ENCODE results near the gene KSR2. TPM values are rescaled to one million over a fixed set of nuclear protein-coding genes. Genes with fewer than 3 reads are reported as not detected.

KSR2 gene
- total and polyA plus RNA-seq, 2 of the 13 experiments (the other 11 are each of a cell fraction or from before 2014, with no cell fraction given), result 0.02 TPM; not detected in 1

DNA sequence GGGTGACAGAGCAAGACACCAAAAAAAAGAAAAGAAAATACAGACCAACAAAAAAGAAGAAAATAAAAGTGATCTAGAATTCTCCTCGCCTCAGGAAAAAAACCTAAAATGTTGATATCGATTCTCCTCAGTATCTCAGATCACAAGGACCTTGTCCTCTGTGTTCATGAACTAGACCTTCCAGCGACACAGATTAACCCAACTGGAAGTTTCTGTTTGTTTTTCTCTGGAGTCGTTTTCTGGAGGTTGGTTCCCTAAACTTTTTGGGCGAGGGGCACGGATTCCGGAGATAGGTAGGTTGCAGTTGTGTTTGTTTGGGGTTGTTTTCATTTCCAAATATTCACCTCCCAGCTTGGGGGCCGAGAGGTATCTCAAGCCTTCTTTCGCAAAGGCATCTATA is 47.2 kb upstream of the KSR2 start:
- DNase-seq (ENCODE audit: low spot score) (peak; percentile 23), FAIRE-seq (no peak), ATAC-seq (peak; percentile 35)
- Histone ChIP-seq H3K4me3 (replicated peaks in 1 of 3; ENCODE audit: insufficient read depth in 1 of 3, low read depth in 2 of 3, low read length in 3 of 3) (peak overlapping the region; percentile 7 to 37 (median 28); a peak in 5 of 6 replicates), H3K36me3 (replicated peaks in 1 of 2; ENCODE audit: control insufficient read depth in 1 of 2, insufficient read depth in 2 of 2, low read length in 2 of 2) (peaks cover 3 to 20% of the 10 kb centered on the region in 2 experiments; a peak in 4 of 5 replicates), H3K27ac (ENCODE audit: extremely low read length, insufficient read depth, low read length) (no peak overlapping the region), H3K27me3 (ENCODE audit: control insufficient read depth in 1 of 2, insufficient read depth in 2 of 2, low read length in 2 of 2) (no peaks in the 10 kb centered on the region), H2AFZ (ENCODE audit: low read length) (no peak overlapping the region), H3K4me1 (ENCODE audit: insufficient read depth, low read length) (peaks cover 35% of the 10 kb centered on the region), H3K9me3 (ENCODE audit: low read length) (no peaks in the 10 kb centered on the region), H3K4me2 (ENCODE audit: low read depth, low read length) (peak overlapping the region; percentile 93), H3K9ac (ENCODE audit: insufficient read depth, low read depth, low read length) (peak overlapping the region; percentile 7; the same call in 1 of the 2 replicates), H3K79me2 (ENCODE audit: insufficient read depth, low read length) (peaks cover 15% of the 10 kb centered on the region), H4K20me1 (ENCODE audit: insufficient read depth, low read length) (no peaks in the 10 kb centered on the region)
- ChIA-PET POLR2A (interaction anchor here (0.8 to 1.4 kb wide), 2 partner anchors 13 to 120 kb away, joined by 3 to 5 read pairs; no protein-coding TSS in a partner anchor), CTCF (ENCODE audit: low intra/inter-chr PET ratio, low total read pairs) (no interaction called here)
- intact Hi-C loops (cut with micrococcal nuclease; ENCODE audit: unreplicated experiment), result loop anchor here (2.0 to 5.0 kb wide), 2 partner anchors 37 to 139 kb away; no protein-coding TSS in a partner anchor
- WGBS (ENCODE audit: low lambda C conversion rate), result 2% methylated on average over 9 of the region's 9 CpGs
- in situ Hi-C loops (cut with HindIII; ENCODE audit: extremely low pct_ligation_motif_present, low pct_unique_long_range_greater_than_20kb), result no loop called here
- BruUV-seq (replicated peaks), result no TSS peak
- TF ChIP-seq HNF4A (CRISPR knock-in tag; IDR thresholded peaks at IDR 0.05) (peak; percentile 60), GFI1 (CRISPR knock-in tag; IDR thresholded peaks at IDR 0.05; ENCODE audit: borderline replicate concordance) (peak; percentile 12; the same call in 1 of the 2 replicates), SRSF4 (IDR thresholded peaks at IDR 0.05; ENCODE audit: low read depth, low read length, poor library complexity, severe bottlenecking) (no peak), RARA (CRISPR knock-in tag; IDR thresholded peaks at IDR 0.05) (peak; percentile 78), RXRB (CRISPR knock-in tag; IDR thresholded peaks at IDR 0.05; ENCODE audit: borderline replicate concordance) (peak; percentile 56; the same call in 1 of the 2 replicates), MED8 (CRISPR knock-in tag; IDR thresholded peaks at IDR 0.05; ENCODE audit: insufficient replicate concordance) (no peak), EZH2 (conservative IDR thresholded peaks at IDR 0.05; ENCODE audit: low read depth, low read length) (no peak), ZNF564 (CRISPR knock-in tag; IDR thresholded peaks at IDR 0.05) (no peak), TBL1XR1 (IDR thresholded peaks at IDR 0.05; ENCODE audit: borderline replicate concordance, low read length, partially characterized antibody) (peak; percentile 72), YEATS4 (CRISPR knock-in tag; IDR thresholded peaks at IDR 0.05; ENCODE audit: borderline replicate concordance) (no peak), KLF13 (CRISPR knock-in tag; IDR thresholded peaks at IDR 0.05) (no peak), POGZ (CRISPR knock-in tag; IDR thresholded peaks at IDR 0.05) (no peak), ZNF672 (CRISPR knock-in tag; IDR thresholded peaks at IDR 0.05) (no peak), ZC3H4 (CRISPR knock-in tag; IDR thresholded peaks at IDR 0.05; ENCODE audit: borderline replicate concordance) (no peak), NR2F1 (CRISPR knock-in tag; IDR thresholded peaks at IDR 0.05) (0 out of 4 replicates have a peak, but pooled peaks of 1 of the 2 experiments have one; percentile 27), POLR2AphosphoS5 (IDR thresholded peaks at IDR 0.05; ENCODE audit: low read depth, low read length) (no peak), GLI4 (CRISPR knock-in tag; IDR thresholded peaks at IDR 0.05; ENCODE audit: borderline replicate concordance) (no peak), HNRNPL (IDR thresholded peaks at IDR 0.05; ENCODE audit: low read depth, low read length) (no peak), ZNF724P (CRISPR knock-in tag; IDR thresholded peaks at IDR 0.05; ENCODE audit: borderline replicate concordance) (no peak)
- TF ChIP-seq, protein P1, sequence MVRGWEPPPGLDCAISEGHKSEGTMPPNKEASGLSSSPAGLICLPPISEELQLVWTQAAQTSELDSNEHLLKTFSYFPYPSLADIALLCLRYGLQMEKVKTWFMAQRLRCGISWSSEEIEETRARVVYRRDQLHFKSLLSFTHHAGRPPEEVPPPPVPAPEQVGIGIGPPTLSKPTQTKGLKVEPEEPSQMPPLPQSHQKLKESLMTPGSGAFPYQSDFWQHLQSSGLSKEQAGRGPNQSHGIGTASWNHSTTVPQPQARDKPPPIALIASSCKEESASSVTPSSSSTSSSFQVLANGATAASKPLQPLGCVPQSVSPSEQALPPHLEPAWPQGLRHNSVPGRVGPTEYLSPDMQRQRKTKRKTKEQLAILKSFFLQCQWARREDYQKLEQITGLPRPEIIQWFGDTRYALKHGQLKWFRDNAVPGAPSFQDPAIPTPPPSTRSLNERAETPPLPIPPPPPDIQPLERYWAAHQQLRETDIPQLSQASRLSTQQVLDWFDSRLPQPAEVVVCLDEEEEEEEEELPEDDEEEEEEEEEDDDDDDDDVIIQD (CRISPR knock-in tag; IDR thresholded peaks at IDR 0.05; ENCODE audit: low read depth), result no peak
- TF ChIP-seq, protein P2, sequence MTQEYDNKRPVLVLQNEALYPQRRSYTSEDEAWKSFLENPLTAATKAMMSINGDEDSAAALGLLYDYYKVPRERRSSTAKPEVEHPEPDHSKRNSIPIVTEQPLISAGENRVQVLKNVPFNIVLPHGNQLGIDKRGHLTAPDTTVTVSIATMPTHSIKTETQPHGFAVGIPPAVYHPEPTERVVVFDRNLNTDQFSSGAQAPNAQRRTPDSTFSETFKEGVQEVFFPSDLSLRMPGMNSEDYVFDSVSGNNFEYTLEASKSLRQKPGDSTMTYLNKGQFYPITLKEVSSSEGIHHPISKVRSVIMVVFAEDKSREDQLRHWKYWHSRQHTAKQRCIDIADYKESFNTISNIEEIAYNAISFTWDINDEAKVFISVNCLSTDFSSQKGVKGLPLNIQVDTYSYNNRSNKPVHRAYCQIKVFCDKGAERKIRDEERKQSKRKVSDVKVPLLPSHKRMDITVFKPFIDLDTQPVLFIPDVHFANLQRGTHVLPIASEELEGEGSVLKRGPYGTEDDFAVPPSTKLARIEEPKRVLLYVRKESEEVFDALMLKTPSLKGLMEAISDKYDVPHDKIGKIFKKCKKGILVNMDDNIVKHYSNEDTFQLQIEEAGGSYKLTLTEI (CRISPR knock-in tag; conservative IDR thresholded peaks at IDR 0.05), result no peak
- TF ChIP-seq, protein P3, sequence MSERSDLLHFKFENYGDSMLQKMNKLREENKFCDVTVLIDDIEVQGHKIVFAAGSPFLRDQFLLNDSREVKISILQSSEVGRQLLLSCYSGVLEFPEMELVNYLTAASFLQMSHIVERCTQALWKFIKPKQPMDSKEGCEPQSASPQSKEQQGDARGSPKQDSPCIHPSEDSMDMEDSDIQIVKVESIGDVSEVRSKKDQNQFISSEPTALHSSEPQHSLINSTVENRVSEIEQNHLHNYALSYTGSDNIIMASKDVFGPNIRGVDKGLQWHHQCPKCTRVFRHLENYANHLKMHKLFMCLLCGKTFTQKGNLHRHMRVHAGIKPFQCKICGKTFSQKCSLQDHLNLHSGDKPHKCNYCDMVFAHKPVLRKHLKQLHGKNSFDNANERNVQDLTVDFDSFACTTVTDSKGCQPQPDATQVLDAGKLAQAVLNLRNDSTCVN (CRISPR knock-in tag; IDR thresholded peaks at IDR 0.05; ENCODE audit: borderline replicate concordance), result peak; percentile 100

Data from HepG2 (cell line).